Stimulated activated CD8-positive, alpha-beta memory T cell treated with anti-CD3 and anti-CD28 coated beads, Interleukin-7, amount 100 ng/mL, for 4 hours (primary cell): ENCODE results near the gene MYO1F.
"Not testable (repeated sequence)": the region's sequence is repeated elsewhere in the genome, so short reads cannot be mapped to it uniquely, and the experiment has no call there.

Experiments used
- DNase-seq, 2 donors: peaks; one replicate each; pipeline ENCODE4 v3.0.0-alpha.2; 2020; ENCODE audit warnings: low read depth in 2 of 2

The MYO1F gene

GRCh38 chr19:8577247-8577646, at the start of gene MYO1F:
MYO1F (minus strand) TSS chr19:8577442; CDS start chr19:8577309, 133 bp downstream.
- no peak for DNase-seq

- DNase-seq: no peak
Measured at GRCh38 chr19:8626842-8627241, 49.6 kb upstream of the MYO1F start.

- not testable (repeated sequence) for DNase-seq
Measured at GRCh38 chr19:8622886-8623285, 45.6 kb upstream of the MYO1F start.

- DNase-seq: no peak
Measured at GRCh38 chr19:8618751-8619150, 41.5 kb upstream of the MYO1F start.

GRCh38 chr19:8617984-8618383, 40.7 kb upstream of the MYO1F start:
- DNase-seq: no peak

- DNase-seq: not testable (repeated sequence)
Measured at GRCh38 chr19:8617325-8617724, 40.1 kb upstream of the MYO1F start.

- no peak for DNase-seq
Measured at GRCh38 chr19:8616861-8617260, 39.6 kb upstream of the MYO1F start.

- peak in 1 of 2 donors; percentile 25 for DNase-seq
Measured at GRCh38 chr19:8615813-8616596, 38.8 kb upstream of the MYO1F start.

GRCh38 chr19:8615024-8615423, 37.8 kb upstream of the MYO1F start:
- DNase-seq: no peak

- DNase-seq: no peak
Measured at GRCh38 chr19:8614455-8614854, 37.2 kb upstream of the MYO1F start.

- DNase-seq: no peak
Measured at GRCh38 chr19:8612807-8613171, 35.5 kb upstream of the MYO1F start.

- no peak for DNase-seq
Measured at GRCh38 chr19:8611877-8612806, 34.9 kb upstream of the MYO1F start.

- DNase-seq: no peak
Measured at GRCh38 chr19:8611391-8611876, 34.2 kb upstream of the MYO1F start.

- DNase-seq: no peak
Measured at GRCh38 chr19:8610936-8611300, 33.7 kb upstream of the MYO1F start.

GRCh38 chr19:8610041-8610935, 33.0 kb upstream of the MYO1F start, which contains the start of gene ADAMTS10:
ADAMTS10 (minus strand) TSS chr19:8610715; CDS start chr19:8605710, 5,005 bp downstream.
- DNase-seq: peak in 1 of 2 donors; percentile 45

GRCh38 chr19:8609279-8610040, 32.2 kb upstream of the MYO1F start:
- DNase-seq: no peak

- no peak for DNase-seq
Measured at GRCh38 chr19:8608941-8609278, 31.7 kb upstream of the MYO1F start.

- no peak for DNase-seq
Measured at GRCh38 chr19:8607386-8607785, 30.1 kb upstream of the MYO1F start.

- DNase-seq: no peak
Measured at GRCh38 chr19:8605514-8605913, 28.3 kb upstream of the MYO1F start.

GRCh38 chr19:8601796-8602195, 24.6 kb upstream of the MYO1F start:
- DNase-seq: no peak

GRCh38 chr19:8600816-8601215, 23.6 kb upstream of the MYO1F start:
- DNase-seq: no peak
